ENCODE measurements around the gene NHSL1. TPM values are rescaled to one million over a fixed set of nuclear protein-coding genes. Genes with fewer than 3 reads are reported as not detected.

Gene NHSL1
- total and polyA plus RNA-seq, 2 of the 8 experiments (the other 6 are each of a cell fraction or from before 2014, with no cell fraction given), result 7.2 to 32.4 TPM

GRCh38 chr6:138406443-138406842, 92.9 kb downstream of the NHSL1 start:
- POLR2A ChIA-PET (ENCODE audit: partially characterized antibody), result interaction anchor here (3.0 kb wide), 1 partner anchor 8 kb away, joined by 12 read pairs; no protein-coding TSS in a partner anchor
- TF ChIP-seq EGR1 (IDR thresholded peaks at IDR 0.05; ENCODE audit: borderline replicate concordance, low read depth, low read length) (no peak), RBBP5 (IDR thresholded peaks at IDR 0.05; ENCODE audit: borderline replicate concordance, low read depth, low read length) (no peak), SUZ12 (IDR thresholded peaks at IDR 0.05; ENCODE audit: low read length) (no peak), CTBP2 (IDR thresholded peaks at IDR 0.05; ENCODE audit: borderline replicate concordance, insufficient read depth, insufficient read length, low read length) (no peak), HDAC2 (IDR thresholded peaks at IDR 0.05; ENCODE audit: borderline replicate concordance in 1 of 2, low read depth in 2 of 2, low read length in 2 of 2) (no peak), POU5F1 (IDR thresholded peaks at IDR 0.05; ENCODE audit: low read depth, low read length) (no peak), SP2 (IDR thresholded peaks at IDR 0.05; ENCODE audit: low read length) (no peak), CBX5 (IDR thresholded peaks at IDR 0.05; ENCODE audit: low read depth, low read length) (no peak)
- TF ChIP-seq, protein P1, sequence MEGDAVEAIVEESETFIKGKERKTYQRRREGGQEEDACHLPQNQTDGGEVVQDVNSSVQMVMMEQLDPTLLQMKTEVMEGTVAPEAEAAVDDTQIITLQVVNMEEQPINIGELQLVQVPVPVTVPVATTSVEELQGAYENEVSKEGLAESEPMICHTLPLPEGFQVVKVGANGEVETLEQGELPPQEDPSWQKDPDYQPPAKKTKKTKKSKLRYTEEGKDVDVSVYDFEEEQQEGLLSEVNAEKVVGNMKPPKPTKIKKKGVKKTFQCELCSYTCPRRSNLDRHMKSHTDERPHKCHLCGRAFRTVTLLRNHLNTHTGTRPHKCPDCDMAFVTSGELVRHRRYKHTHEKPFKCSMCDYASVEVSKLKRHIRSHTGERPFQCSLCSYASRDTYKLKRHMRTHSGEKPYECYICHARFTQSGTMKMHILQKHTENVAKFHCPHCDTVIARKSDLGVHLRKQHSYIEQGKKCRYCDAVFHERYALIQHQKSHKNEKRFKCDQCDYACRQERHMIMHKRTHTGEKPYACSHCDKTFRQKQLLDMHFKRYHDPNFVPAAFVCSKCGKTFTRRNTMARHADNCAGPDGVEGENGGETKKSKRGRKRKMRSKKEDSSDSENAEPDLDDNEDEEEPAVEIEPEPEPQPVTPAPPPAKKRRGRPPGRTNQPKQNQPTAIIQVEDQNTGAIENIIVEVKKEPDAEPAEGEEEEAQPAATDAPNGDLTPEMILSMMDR (IDR thresholded peaks at IDR 0.05; ENCODE audit: control extremely low read depth in 1 of 3, insufficient read depth in 1 of 3, low read depth in 1 of 3, low read length in 3 of 3), result no peak
- TF ChIP-seq, protein P2, sequence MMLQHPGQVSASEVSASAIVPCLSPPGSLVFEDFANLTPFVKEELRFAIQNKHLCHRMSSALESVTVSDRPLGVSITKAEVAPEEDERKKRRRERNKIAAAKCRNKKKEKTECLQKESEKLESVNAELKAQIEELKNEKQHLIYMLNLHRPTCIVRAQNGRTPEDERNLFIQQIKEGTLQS (IDR thresholded peaks at IDR 0.05; ENCODE audit: insufficient read depth, low read depth, low read length), result no peak

More at GRCh38 chr6:138406443-138406842, 92.9 kb downstream of the NHSL1 start:
- Histone ChIP-seq H3K23me2 (ENCODE audit: low read depth, low read length) (peaks cover 6% of the 10 kb centered on the region; the same call in 1 of the 2 replicates), H3K14ac (ENCODE audit: insufficient read length) (no peak overlapping the region), H3K9me3 (ENCODE audit: insufficient read depth in 2 of 2, low read depth in 1 of 2, low read length in 1 of 2) (no peaks in the 10 kb centered on the region), H3K27ac (ENCODE audit: low read depth, low read length) (no peak overlapping the region), H2BK120ac (replicated peaks; ENCODE audit: low read depth, low read length) (no peak overlapping the region), H3K23ac (ENCODE audit: insufficient read length) (no peak overlapping the region), H3K56ac (replicated peaks; ENCODE audit: insufficient read length, low read depth, low read length) (no peak overlapping the region), H3K4ac (replicated peaks; ENCODE audit: insufficient read length, low read depth, low read length) (no peak overlapping the region), H2AK5ac (ENCODE audit: low read depth, low read length) (no peak overlapping the region), H4K91ac (replicated peaks; ENCODE audit: insufficient read length, low read length) (no peak overlapping the region), H2BK20ac (ENCODE audit: low read length) (no peak overlapping the region), H2BK15ac (ENCODE audit: low read length) (no peak overlapping the region), H3K9ac (replicated peaks in 1 of 4; ENCODE audit: extremely low read depth in 1 of 4, low read depth in 3 of 4, low read length in 3 of 4) (no peak overlapping the region), H4K20me1 (replicated peaks in 1 of 2; ENCODE audit: control insufficient read depth in 1 of 2, insufficient read depth in 2 of 2, low read length in 2 of 2) (no peaks in the 10 kb centered on the region), H3K79me1 (ENCODE audit: low read depth, low read length) (no peaks in the 10 kb centered on the region; the same call in 1 of the 2 replicates), H3K36me3 (ENCODE audit: control insufficient read depth in 2 of 4, insufficient read depth in 4 of 4, low read length in 3 of 4) (peaks cover 2 to 34% (median 14%) of the 10 kb centered on the region in 4 experiments; a peak in 7 of 8 replicates), H2BK5ac (ENCODE audit: low read depth, low read length) (no peak overlapping the region), H2BK12ac (ENCODE audit: low read depth, low read length) (no peak overlapping the region), H3K79me2 (ENCODE audit: control insufficient read depth in 1 of 2, insufficient read depth in 2 of 2, low read length in 2 of 2) (no peaks in the 10 kb centered on the region), H3K18ac (ENCODE audit: extremely low read depth, low read length) (no peak overlapping the region), H4K8ac (ENCODE audit: extremely low read depth, insufficient read depth, low read length) (no peak overlapping the region), H3K27me3 (replicated peaks in 1 of 4; ENCODE audit: control insufficient read depth in 3 of 4, extremely low read depth in 1 of 4, insufficient read depth in 3 of 4, low read length in 3 of 4) (no peaks in the 10 kb centered on the region; a peak in 1 of 7 replicates), H3K4me2 (ENCODE audit: insufficient read depth in 1 of 2, low read depth in 2 of 2, low read length in 2 of 2) (no peak overlapping the region), H3K4me1 (replicated peaks in 1 of 4; ENCODE audit: control insufficient read depth in 3 of 4, insufficient read depth in 4 of 4, low read length in 3 of 4) (peaks cover 0 to 3% (median 0%) of the 10 kb centered on the region in 4 experiments; a peak in 3 of 7 replicates), H4K5ac (ENCODE audit: insufficient read length, low read depth, low read length) (no peak overlapping the region), H2AFZ (ENCODE audit: low read length) (no peak overlapping the region), H3K4me3 (ENCODE audit: extremely low read depth in 1 of 4, insufficient read depth in 2 of 4, low read depth in 3 of 4, low read length in 4 of 4) (no peak overlapping the region)
- CTCF ChIA-PET (ENCODE audit: partially characterized antibody), result interaction anchor here (1.0 kb wide), 1 partner anchor 121 kb away, joined by 4 read pairs; no protein-coding TSS in a partner anchor
- peak in 1 of 2 experiments; percentile 1 for DNase-seq (ENCODE audit: low read depth in 1 of 2, low spot score in 2 of 2)
- 91% methylated on average over 2 of the region's 2 CpGs; no CpG with 5 or more reads in 1 of the 2 experiments for WGBS, 2 experiments (ENCODE audit: extremely low coverage in 1 of 2, insufficient coverage in 1 of 2, insufficient read length in 1 of 2, insufficient replicate concordance in 2 of 2, low coverage in 1 of 2, low lambda C conversion rate in 2 of 2, missing lambda C conversion rate in 1 of 2)
- FAIRE-seq, result no peak
